ENCODE results near the gene IRAK4. TPM values are rescaled to one million over a fixed set of nuclear protein-coding genes. Genes with fewer than 3 reads are reported as not detected.

The IRAK4 gene
- total and polyA plus RNA-seq, 2 donors (not counting 3 experiments of a cell fraction or from before 2014, with no cell fraction given) = 10.8 to 13.1 TPM

GRCh38 chr12:43835264-43835655 is 76.5 kb downstream of the IRAK4 start:
- no peaks in the 10 kb centered on the region for H4K20me1 ChIP-seq (replicated peaks; ENCODE audit: control insufficient read depth, extremely low read depth, insufficient read depth, low read length)
- ChIA-PET POLR2A (no interaction called here), CTCF (interaction anchor here (1.0 to 1.1 kb wide), 3 partner anchors 18 to 30 kb away, joined by 3 to 6 read pairs (median 3); partner anchors contain the start of gene TWF1)
- TF ChIP-seq CTCF (IDR thresholded peaks at IDR 0.05; ENCODE audit: extremely low read depth in 1 of 2, insufficient read depth in 1 of 2, low read depth in 1 of 2, low read length in 2 of 2) = no peak
- no peak for TF ChIP-seq JUN (IDR thresholded peaks at IDR 0.05; ENCODE audit: borderline replicate concordance, insufficient read depth, insufficient read length, low read depth)
- no peak for TF ChIP-seq FOS (IDR thresholded peaks at IDR 0.05; ENCODE audit: borderline replicate concordance, insufficient read depth, low read length)
- no peak for TF ChIP-seq POLR2AphosphoS5 (IDR thresholded peaks at IDR 0.05; ENCODE audit: insufficient read depth, low read depth, low read length)
- no peak for TF ChIP-seq MYC (IDR thresholded peaks at IDR 0.05; ENCODE audit: low read depth, low read length)
- TF ChIP-seq, protein P1, sequence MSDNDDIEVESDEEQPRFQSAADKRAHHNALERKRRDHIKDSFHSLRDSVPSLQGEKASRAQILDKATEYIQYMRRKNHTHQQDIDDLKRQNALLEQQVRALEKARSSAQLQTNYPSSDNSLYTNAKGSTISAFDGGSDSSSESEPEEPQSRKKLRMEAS (IDR thresholded peaks at IDR 0.05; ENCODE audit: insufficient read depth, insufficient read length) = no peak
- no peak for TF ChIP-seq POLR2A (IDR thresholded peaks at IDR 0.05; ENCODE audit: low read depth, low read length)
- TF ChIP-seq EZH2 (IDR thresholded peaks at IDR 0.05; ENCODE audit: borderline replicate concordance, low read depth, low read length, severe bottlenecking) = no peak
- TF ChIP-seq GATA2 (IDR thresholded peaks at IDR 0.05; ENCODE audit: insufficient read depth, insufficient read length, low read depth, low read length) = no peak
- no peaks in the 10 kb centered on the region for H3K4me1 ChIP-seq (ENCODE audit: control insufficient read depth, extremely low read depth, insufficient read depth, low read length)
- H3K4me2 ChIP-seq (ENCODE audit: insufficient read depth, low read length) = peak overlapping the region; percentile 86
- peak overlapping the region; percentile 63 to 76 (median 73) for H3K4me3 ChIP-seq (replicated peaks in 1 of 3; ENCODE audit: insufficient read depth in 1 of 3, low read depth in 1 of 3, low read length in 3 of 3)
- peaks cover 0 to 7% of the 10 kb centered on the region in 2 experiments for H3K27me3 ChIP-seq (ENCODE audit: control insufficient read depth in 2 of 2, insufficient read depth in 2 of 2, low read length in 2 of 2)
- FAIRE-seq = no peak
- no peaks in the 10 kb centered on the region for H3K9me1 ChIP-seq (replicated peaks; ENCODE audit: control insufficient read depth, extremely low read depth, insufficient read depth, low read length)
- dilution Hi-C loops (cut with MboI; ENCODE audit: extremely low pct_ligation_motif_present, low sequenced_read_pairs) = no loop called here
- H3K36me3 ChIP-seq (ENCODE audit: control insufficient read depth in 2 of 2, extremely low read depth in 1 of 2, insufficient read depth in 2 of 2, low read length in 2 of 2) = no peaks in the 10 kb centered on the region
- DNase-seq (ENCODE audit: low read depth, low spot score) = no peak
- peak overlapping the region; percentile 99 for H2AFZ ChIP-seq (ENCODE audit: low read depth, low read length)
- no peaks in the 10 kb centered on the region for H3K9me3 ChIP-seq (replicated peaks; ENCODE audit: control insufficient read depth, insufficient read depth, low read length)
- H3K9ac ChIP-seq (replicated peaks; ENCODE audit: extremely low read depth, insufficient read depth, low read length) = peak overlapping the region; percentile 76
- H3K79me2 ChIP-seq (ENCODE audit: control insufficient read depth, insufficient read depth, low read length) = no peaks in the 10 kb centered on the region
- intact Hi-C loops (cut with micrococcal nuclease) = no loop called here
- BruUV-seq (replicated peaks) = no TSS peak
- H3K27ac ChIP-seq (ENCODE audit: insufficient read depth, low read depth, low read length) = no peak overlapping the region
